ENCODE measurements around the gene MCC.

DNA sequence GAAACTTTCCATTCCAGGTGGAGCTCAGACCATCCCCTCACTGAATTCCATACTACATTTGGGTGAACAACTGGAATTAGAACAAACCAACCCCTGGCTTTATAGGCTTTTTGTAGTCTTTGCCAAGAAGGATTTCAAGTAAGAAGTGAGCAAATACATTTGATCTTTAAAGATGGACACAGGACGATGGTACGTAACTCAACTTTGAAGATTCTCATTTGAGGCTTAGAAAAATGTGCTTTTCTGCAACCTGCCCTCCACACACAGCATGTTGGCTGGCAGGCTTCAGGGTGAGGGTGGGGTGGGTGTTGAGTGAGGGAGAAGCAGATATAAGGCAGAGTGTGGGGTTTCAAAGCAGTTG is 335.9 kb downstream of the MCC start:
- no peak for TF ChIP-seq POLR2A (IDR thresholded peaks at IDR 0.05; ENCODE audit: low read depth, low read length)
- TF ChIP-seq POLR2AphosphoS5 (IDR thresholded peaks at IDR 0.05; ENCODE audit: low read depth, low read length), result no peak
- no peak for TF ChIP-seq SPI1 (IDR thresholded peaks at IDR 0.05; ENCODE audit: low read depth, low read length)

Measured in GM12891 (cell line).